ENCODE measurements around the gene LDLRAD4. TPM values are rescaled to one million over a fixed set of nuclear protein-coding genes. Genes with fewer than 3 reads are reported as not detected.

LDLRAD4 gene
- total and polyA plus RNA-seq, 8 donors: 2.0 to 47.9 (median 9.0) TPM

DNA sequence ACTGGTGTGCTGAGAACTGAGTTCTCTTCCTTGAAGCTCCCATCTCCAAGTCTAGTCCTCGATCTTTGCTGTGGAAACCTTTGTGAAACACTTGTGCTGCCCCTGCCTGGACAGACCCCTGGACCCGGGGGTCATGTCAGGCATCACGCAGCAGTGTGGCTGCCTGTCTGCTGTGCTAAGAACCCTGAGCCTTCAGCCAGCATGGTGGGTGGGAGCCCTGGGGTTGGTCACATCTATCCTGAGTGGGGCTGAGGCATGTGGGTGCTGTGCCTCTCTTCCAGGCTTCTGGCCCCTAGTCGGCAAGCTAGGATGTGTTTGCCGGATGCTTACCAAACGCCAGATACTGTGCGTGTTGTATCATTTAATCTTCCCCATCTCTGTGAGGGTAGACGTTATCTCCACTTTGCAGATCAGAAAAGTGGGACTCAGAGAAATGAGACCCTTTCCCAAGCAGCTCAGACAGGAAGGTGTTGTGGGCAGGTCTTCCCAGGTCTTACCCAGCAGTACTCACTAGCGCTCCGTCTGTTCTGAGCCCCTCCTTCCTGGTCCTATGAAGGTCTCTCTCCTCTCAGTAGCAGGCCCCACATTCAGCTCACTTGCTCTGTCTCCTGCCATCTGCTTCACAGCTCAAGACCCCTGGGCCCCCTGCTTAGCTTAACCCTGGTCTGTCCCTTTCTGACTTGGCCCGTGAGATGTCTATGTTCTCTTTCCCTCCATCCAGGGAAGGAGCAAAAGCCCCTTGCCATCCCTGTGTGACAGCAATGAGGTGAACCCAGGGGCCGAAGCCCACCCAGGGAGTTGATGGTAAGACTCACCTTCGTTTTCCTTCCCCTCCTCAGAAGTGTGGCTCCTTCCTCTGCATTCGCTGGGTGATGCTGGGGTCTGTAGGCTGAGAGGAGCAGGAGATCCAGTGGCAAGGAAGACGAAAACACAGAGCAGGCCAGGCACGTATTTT is 265.0 kb downstream of the LDLRAD4 start:
- Histone ChIP-seq H3K4me3 (no peak overlapping the region), H3K4me1 (no peaks in the 10 kb centered on the region), H3K36me3 (peaks cover 0 to 25% (median 10%) of the 10 kb centered on the region in 4 donors), H3K9me3 (no peaks in the 10 kb centered on the region), H3K27me3 (no peaks in the 10 kb centered on the region), H3K27ac (no peak overlapping the region)
- DNase-seq: no peak
- intact Hi-C loops (cut with DNase I; ENCODE audit: low total_unique reads): no loop called here
- WGBS, 5 donors: 80 to 87% (median 82%) methylated on average over 15 to 16 of the region's 16 CpGs
- no peak for TF ChIP-seq POLR2A (IDR thresholded peaks at IDR 0.05)
- TF ChIP-seq EP300 (IDR thresholded peaks at IDR 0.05): no peak
- no peak for TF ChIP-seq POLR2AphosphoS5 (IDR thresholded peaks at IDR 0.05)
- TF ChIP-seq, protein P1, sequence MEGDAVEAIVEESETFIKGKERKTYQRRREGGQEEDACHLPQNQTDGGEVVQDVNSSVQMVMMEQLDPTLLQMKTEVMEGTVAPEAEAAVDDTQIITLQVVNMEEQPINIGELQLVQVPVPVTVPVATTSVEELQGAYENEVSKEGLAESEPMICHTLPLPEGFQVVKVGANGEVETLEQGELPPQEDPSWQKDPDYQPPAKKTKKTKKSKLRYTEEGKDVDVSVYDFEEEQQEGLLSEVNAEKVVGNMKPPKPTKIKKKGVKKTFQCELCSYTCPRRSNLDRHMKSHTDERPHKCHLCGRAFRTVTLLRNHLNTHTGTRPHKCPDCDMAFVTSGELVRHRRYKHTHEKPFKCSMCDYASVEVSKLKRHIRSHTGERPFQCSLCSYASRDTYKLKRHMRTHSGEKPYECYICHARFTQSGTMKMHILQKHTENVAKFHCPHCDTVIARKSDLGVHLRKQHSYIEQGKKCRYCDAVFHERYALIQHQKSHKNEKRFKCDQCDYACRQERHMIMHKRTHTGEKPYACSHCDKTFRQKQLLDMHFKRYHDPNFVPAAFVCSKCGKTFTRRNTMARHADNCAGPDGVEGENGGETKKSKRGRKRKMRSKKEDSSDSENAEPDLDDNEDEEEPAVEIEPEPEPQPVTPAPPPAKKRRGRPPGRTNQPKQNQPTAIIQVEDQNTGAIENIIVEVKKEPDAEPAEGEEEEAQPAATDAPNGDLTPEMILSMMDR (IDR thresholded peaks at IDR 0.05): no peak

DNA sequence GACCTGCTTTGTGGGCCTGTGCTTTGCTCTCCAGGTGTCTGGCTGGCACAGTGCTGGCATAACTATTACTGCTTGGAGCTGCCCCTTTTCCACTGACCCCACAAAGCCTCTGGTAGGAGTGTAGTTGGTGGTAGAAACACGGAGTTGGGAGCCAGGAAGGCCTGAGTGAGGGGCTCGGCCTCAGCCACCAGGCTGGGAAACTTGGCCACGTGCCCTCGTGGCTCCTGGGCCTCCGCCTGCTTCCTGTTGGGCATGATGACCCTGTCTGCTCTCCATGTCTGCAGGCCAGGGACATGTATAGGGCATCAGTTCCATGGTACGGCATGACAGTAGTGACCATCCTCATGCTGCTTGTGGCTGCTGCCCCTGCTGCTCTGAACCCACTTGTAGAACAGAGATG is 266.6 kb downstream of the LDLRAD4 start:
- DNase-seq: no peak
- intact Hi-C loops (cut with DNase I; ENCODE audit: low total_unique reads): no loop called here
- no peak for TF ChIP-seq EP300 (IDR thresholded peaks at IDR 0.05)
- TF ChIP-seq, protein P1 (IDR thresholded peaks at IDR 0.05): no peak
- TF ChIP-seq POLR2AphosphoS5 (IDR thresholded peaks at IDR 0.05): no peak
- TF ChIP-seq POLR2A (IDR thresholded peaks at IDR 0.05): no peak
- WGBS, 5 donors: 72 to 88% (median 79%) methylated on average over 5 to 6 of the region's 6 CpGs
- Histone ChIP-seq H3K9me3 (no peaks in the 10 kb centered on the region), H3K27ac (no peak overlapping the region), H3K4me1 (no peaks in the 10 kb centered on the region), H3K36me3 (peaks cover 0 to 26% (median 10%) of the 10 kb centered on the region in 4 donors), H3K4me3 (no peak overlapping the region), H3K27me3 (no peaks in the 10 kb centered on the region)

DNA sequence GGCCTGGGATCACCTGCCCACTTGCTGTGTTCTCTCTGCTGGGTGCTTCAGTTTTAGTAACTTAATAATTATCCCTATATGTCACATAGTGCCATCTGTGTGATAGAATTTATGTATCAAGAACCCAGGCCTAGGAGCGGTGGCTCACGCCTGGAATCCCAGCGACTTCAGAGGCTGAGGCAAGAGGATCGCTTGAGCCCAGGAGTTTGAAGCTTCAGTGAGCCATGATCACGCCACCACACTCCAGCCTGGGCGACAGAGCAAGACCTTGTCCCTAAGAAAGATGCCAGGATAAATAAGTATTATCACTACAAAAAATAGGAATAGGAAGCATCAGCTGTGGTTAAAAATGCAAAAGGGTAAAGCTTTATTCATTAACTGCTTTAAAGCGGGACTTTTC is 267.0 kb downstream of the LDLRAD4 start:
- DNase-seq: no peak
- TF ChIP-seq, protein P1 (IDR thresholded peaks at IDR 0.05): no peak
- no peak for TF ChIP-seq POLR2A (IDR thresholded peaks at IDR 0.05)
- no peak for TF ChIP-seq POLR2AphosphoS5 (IDR thresholded peaks at IDR 0.05)
- no peak for TF ChIP-seq EP300 (IDR thresholded peaks at IDR 0.05)
- Histone ChIP-seq H3K27ac (no peak overlapping the region), H3K4me1 (no peaks in the 10 kb centered on the region), H3K4me3 (no peak overlapping the region), H3K36me3 (peaks cover 0 to 26% (median 10%) of the 10 kb centered on the region in 4 donors), H3K9me3 (no peaks in the 10 kb centered on the region), H3K27me3 (no peaks in the 10 kb centered on the region)
- intact Hi-C loops (cut with DNase I; ENCODE audit: low total_unique reads): no loop called here
- 97 to 99% (median 97%) methylated on average over 7 of the region's 7 CpGs for WGBS, 5 donors

DNA sequence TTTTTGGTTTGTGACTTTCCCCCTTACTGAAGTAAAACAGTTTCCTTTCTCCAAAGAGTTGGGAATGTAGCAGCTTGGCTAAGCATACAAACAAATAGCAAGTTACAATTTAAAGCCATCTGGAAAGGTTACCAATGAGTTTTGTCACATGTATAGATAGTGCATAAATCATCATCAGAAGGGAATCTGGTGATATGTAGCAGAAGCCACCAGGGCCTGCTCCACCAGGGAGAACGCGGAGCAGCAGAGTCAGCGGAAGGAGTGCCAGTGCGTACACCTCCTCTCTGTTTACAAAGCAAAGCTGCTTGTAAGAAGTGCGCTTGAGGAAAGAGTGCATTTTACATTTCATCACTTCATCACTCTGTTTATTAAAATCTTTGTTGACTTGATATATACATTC is 267.7 kb downstream of the LDLRAD4 start:
- Histone ChIP-seq H3K27ac (no peak overlapping the region), H3K4me1 (no peaks in the 10 kb centered on the region), H3K27me3 (no peaks in the 10 kb centered on the region), H3K36me3 (peaks cover 0 to 26% (median 10%) of the 10 kb centered on the region in 4 donors), H3K4me3 (no peak overlapping the region), H3K9me3 (no peaks in the 10 kb centered on the region)
- TF ChIP-seq EP300 (IDR thresholded peaks at IDR 0.05): no peak
- TF ChIP-seq POLR2A (IDR thresholded peaks at IDR 0.05): no peak
- TF ChIP-seq, protein P1 (IDR thresholded peaks at IDR 0.05): no peak
- no peak for TF ChIP-seq POLR2AphosphoS5 (IDR thresholded peaks at IDR 0.05)
- intact Hi-C loops (cut with DNase I; ENCODE audit: low total_unique reads): no loop called here
- 52 to 77% (median 67%) methylated on average over 5 of the region's 5 CpGs for WGBS, 5 donors
- no peak for DNase-seq

Measured in stomach (tissue), 9 donors.